ENCODE results near the gene RPS6KA5.

DNA sequence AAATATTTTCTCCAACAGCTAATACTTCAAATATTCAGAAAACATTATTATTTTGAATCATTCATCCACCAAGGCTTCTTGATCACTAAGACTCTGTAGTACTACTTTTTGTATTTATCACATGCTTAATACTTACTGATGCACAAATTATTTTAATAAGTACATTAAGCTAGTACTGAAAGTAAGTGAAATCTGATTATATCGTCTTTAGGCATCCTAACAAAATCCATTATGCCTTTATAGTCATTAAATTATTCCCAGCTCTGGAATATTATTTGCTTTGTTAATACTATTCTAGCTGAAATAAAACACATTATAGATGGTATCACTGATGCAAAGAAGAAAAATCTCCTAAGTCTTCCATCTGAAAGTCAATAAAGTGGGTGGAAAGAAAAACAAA, 169.1 kb downstream of the RPS6KA5 start:
- TF ChIP-seq CTCF (IDR thresholded peaks at IDR 0.05; ENCODE audit: low read length) = no peak
- no peak for TF ChIP-seq EZH2 (IDR thresholded peaks at IDR 0.05; ENCODE audit: borderline replicate concordance, low read length)
